Activated T-cell treated with anti-CD3 and anti-CD28 coated beads, Interleukin-2, amount 50 U/mL, for 1 hour (primary cell): ENCODE measurements around the gene ZFAND3.
"Not testable (repeated sequence)": the region's sequence is repeated elsewhere in the genome, so short reads cannot be mapped to it uniquely, and the experiment has no call there.

Experiments
- DNase-seq: peaks from one replicate; pipeline ENCODE4 v3.0.0-alpha.2; 2020

The ZFAND3 gene

GRCh38 chr6:38015341-38015740, 195.8 kb downstream of the ZFAND3 start:
- DNase-seq = no peak

DNA sequence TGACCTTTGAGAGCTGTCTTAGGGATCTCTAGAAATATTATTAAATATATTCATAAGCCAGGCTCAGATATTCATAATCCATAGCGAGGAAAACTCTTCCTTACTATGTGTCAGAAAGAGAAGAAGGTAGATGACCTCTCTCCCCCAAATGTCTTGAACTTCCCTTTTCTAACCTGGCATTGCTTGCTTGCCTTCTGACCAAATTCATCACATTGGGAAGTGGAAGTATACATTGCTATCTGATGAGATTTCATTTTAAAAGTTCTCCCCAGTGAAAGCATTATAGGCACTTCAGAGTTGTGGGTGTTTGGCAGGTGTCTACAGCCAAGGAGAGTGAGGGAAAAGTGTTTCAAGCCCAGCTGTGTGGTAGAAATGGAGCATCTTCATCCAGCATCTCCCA, 197.3 kb downstream of the ZFAND3 start:
- DNase-seq = no peak

- no peak for DNase-seq
Measured at GRCh38 chr6:38018755-38019165, 199.2 kb downstream of the ZFAND3 start.

GRCh38 chr6:38020593-38020992, 201.1 kb downstream of the ZFAND3 start:
- DNase-seq = no peak

DNA sequence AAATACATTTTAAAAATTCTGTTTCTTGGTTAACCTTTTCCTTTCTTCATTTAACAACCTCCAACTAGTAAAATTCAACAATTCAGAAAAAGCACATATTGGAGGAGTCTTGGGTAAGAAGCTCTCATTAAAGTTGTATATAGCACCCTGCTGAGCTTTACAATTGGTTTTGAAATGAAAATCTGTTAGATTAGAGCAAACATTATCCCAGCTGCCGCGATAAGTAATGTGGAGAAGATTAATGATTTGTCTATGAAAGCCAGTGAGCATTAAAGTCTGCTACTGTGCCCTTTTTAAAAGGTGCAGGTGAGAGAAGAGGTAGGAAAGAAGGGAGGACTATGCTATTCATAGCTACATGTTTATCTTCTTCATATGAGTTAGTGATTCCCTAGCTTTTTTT, 201.5 kb downstream of the ZFAND3 start:
- DNase-seq = no peak

DNA sequence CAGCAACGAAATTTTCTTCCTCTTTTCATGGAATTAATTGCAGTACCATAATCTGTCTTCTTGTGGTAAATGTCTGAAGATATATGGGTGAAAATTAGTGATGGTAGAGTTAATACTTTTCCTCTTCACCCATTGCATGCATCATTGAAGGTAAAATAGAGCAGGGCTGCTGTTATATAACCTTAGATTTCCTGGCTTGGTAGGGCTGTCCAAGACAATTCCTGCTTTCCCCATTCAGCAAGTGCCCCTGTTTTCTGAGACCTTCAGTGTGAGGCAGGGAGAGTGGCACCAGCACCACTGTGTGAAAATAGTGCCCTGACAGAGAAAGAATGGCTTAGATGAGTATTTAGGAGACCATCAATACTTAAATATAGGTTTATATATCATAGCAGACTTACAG, 202.0 kb downstream of the ZFAND3 start:
- DNase-seq = no peak

- DNase-seq = no peak
Measured at GRCh38 chr6:38022688-38023087, 203.2 kb downstream of the ZFAND3 start.

GRCh38 chr6:38024908-38025307, 205.4 kb downstream of the ZFAND3 start:
- no peak for DNase-seq

GRCh38 chr6:38025451-38025850, 205.9 kb downstream of the ZFAND3 start:
- no peak for DNase-seq

DNA sequence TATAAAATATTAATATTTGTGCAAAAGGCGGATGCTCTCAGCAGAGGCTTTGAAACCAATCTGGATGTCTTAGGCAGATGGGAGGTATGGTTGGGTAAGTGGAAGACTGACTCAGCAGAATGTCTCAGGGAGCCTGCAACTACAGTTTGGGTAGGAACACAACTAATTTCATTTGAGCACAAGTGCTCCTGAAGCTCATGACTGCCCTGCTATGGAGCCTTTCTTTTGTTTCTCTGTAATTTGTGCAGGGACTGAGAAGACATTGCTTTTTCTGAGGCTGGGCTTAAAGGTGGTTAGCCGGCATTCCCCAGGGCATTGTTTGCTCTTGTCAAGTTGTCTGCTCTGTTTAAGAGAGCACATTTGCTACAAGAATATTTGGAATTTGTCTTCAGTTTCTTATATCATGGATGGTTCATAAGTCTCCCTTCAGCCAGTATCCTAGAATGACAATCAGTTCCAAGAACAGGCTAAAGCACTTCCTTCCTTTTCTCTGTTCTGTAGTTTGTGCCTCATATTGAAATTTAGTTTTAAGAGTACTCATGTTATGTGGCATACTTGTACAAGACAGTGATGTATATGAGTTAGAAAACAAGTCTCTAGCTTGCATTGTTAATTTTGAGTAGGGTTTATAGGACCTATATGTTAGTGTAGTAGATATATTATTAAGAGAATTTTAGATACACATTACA, 208.3 kb downstream of the ZFAND3 start:
- no peak for DNase-seq

GRCh38 chr6:38030380-38030779, 210.9 kb downstream of the ZFAND3 start:
- DNase-seq = no peak

DNA sequence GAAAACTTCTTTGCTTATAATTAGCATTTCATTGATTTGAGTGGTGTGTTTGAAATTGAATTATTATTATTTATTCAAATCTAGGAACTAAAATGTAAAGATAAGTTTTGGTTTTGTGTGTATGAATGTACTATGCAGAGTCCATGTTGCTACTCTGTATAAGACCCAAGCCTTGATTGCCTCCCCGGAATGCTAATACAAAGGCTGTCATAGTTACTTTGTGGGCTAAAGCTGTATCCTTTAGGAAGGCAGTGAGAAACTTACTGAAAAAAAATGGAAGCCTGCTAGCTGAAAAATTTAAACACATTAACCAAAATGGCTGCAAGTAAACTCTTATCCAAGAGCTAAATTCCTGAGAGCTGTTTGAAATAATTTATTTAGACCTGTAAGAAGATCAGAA, 213.3 kb downstream of the ZFAND3 start:
- no peak for DNase-seq

DNA sequence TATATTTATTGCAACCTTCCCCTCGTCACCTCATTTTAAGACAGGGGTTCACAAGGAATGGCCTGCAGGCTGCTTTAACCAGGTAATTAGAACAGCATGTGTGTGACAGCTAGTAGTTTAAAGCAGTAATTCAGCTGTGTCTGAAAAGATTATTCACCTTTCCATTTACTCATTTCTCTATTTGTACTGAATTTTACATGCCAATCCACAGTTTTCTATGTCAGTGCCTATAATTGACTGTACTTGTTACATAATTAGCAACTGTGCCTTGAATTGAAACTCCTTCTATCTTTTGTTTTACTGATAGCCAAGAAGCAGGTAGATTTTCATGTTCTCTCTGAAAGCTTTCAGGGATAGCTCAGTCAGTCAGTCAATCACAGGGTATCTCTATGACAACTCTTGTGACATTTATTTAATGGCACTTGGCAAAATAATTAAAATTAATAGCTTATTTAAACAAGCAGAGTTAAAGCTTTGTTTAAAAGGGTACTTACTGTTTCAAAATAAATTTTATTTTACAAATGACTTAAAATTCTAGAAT, 214.0 kb downstream of the ZFAND3 start:
- no peak for DNase-seq

DNA sequence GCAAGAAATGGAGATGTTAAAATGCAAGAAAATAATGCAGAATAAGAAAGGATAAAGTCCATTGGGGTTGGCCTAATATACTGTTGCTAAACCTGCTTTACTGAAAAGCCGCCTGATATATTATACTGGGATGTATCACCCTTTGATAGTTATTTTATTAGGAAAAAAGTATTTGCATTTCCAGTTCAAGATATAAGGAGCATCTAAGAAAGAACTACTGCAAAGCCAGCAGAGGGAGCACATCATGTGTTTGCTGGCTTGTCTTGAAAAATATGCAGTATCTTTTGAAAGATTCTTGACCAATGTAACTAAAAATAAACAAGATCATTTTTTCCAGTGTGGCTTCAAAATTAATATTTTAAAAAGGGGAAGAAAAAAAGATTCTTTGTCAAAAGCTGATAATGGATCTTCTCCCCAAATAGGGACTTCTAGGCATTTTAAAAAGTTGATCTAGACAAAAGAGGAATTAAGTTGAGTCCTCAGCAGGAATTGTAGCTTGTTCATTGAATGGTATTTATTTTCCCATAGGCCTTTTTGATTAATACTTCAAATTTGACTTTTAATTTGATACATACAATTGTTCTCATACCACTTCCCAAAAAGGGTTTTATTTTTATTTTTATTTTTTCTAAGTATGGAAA, 214.9 kb downstream of the ZFAND3 start:
- DNase-seq = no peak

DNA sequence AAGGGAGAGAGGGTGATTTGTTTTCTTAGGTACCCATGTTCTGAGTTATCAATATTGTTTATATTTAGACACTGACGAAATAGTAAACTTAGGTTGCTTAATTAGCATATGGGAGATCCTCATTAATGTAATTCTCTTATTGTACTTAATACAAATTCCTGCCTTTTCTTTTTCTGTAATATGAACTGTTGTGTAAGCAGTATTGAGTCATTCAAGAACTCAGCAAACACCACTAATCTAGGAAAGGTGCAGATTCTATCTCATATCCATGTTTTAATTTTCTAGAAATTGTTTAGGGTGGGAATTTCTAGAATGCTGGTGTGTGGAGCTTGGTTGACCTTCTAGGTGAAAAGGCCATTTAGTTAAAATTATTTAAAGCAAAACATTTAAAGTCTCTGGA, 216.0 kb downstream of the ZFAND3 start:
- no peak for DNase-seq

GRCh38 chr6:38039502-38039901, 220.0 kb downstream of the ZFAND3 start:
- DNase-seq = no peak

- DNase-seq = no peak
Measured at GRCh38 chr6:38040254-38040653, 220.7 kb downstream of the ZFAND3 start.

GRCh38 chr6:38043259-38043753, 223.8 kb downstream of the ZFAND3 start:
- no peak for DNase-seq

- no peak for DNase-seq
Measured at GRCh38 chr6:38045701-38046305, 226.3 kb downstream of the ZFAND3 start.

GRCh38 chr6:38047562-38047961, 228.0 kb downstream of the ZFAND3 start:
- no peak for DNase-seq

- DNase-seq = not testable (repeated sequence)
Measured at GRCh38 chr6:38049861-38050397, 230.4 kb downstream of the ZFAND3 start.

GRCh38 chr6:38051819-38052434, 232.4 kb downstream of the ZFAND3 start:
- no peak for DNase-seq

- DNase-seq = no peak
Measured at GRCh38 chr6:38054527-38055202, 235.1 kb downstream of the ZFAND3 start.
